Measurements from ENCODE around the gene SLC35D1.

DNA sequence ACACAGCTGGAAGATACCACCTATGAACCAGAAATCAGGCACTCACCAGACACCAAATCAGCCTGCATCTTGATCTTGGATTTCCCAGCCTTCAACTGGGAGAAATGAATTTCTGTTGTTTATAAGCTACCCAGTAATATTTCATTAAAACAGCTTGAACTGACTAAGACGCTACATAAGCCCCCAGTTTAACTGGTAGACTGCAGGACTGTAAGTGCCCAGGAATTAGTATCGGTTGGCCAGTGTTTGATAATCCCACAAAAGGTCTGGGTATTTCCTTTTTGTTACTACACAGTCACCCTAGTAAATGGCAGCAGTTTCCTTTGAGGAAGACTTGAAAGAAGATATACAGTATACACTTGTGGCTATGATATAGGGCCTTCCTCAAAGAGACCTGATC is 7.3 kb upstream of the SLC35D1 start:
- TF ChIP-seq POLR2AphosphoS5 (IDR thresholded peaks at IDR 0.05; ENCODE audit: low read depth, low read length) (no peak), POLR2A (IDR thresholded peaks at IDR 0.05; ENCODE audit: low read depth, low read length) (no peak), TAF1 (IDR thresholded peaks at IDR 0.05; ENCODE audit: low read depth, low read length) (no peak)

Data from GM12891 (cell line).